Upper lobe of right lung (tissue), 1 donor: ENCODE data around the gene CRX. TPM values are rescaled to one million over a fixed set of nuclear protein-coding genes. Genes with fewer than 3 reads are reported as not detected.
A peak's percentile ranks its signal among the peaks of the same experiment; 100 is the strongest.
"Not testable (repeated sequence)": the region's sequence is repeated elsewhere in the genome, so short reads cannot be mapped to it uniquely, and the experiment has no call there.

Source experiments
- ATAC-seq: fragments of 200-7000 bp; cut with Tn5 transposase; one replicate; pipeline ENCODE4 v1.9.1; 2020; ENCODE audit warnings: mild to moderate bottlenecking, moderate library complexity
- DNase-seq: peaks from one replicate; pipeline ENCODE4 v3.0.0-alpha.2; 2020
- H3K27ac ChIP-seq: fragments of 200-600 bp; one replicate; pipeline ENCODE4 v1.8.0; 2022
- H3K27me3 ChIP-seq: fragments of 200-600 bp; one replicate; pipeline ENCODE4 v1.8.0; 2022; ENCODE audit warnings: mild to moderate bottlenecking
- H3K36me3 ChIP-seq: fragments of 200-600 bp; one replicate; pipeline ENCODE4 v1.8.0; 2022
- H3K4me1 ChIP-seq: fragments of 200-600 bp; one replicate; pipeline ENCODE4 v1.8.0; 2022
- H3K4me3 ChIP-seq: fragments of 200-600 bp; one replicate; pipeline ENCODE4 v1.8.0; 2022; ENCODE audit warnings: mild to moderate bottlenecking
- H3K9me3 ChIP-seq: fragments of 200-600 bp; one replicate; pipeline ENCODE4 v1.8.0; 2022
- CTCF ChIP-seq: fragments of 200-600 bp; IDR thresholded peaks from one replicate; pipeline ENCODE4 v1.8.0; 2022; ENCODE audit warnings: antibody characterized with exemption
- intact Hi-C: fragments of 100-400 bp; cut with DNase I; formaldehyde crosslinking; loops from one replicate; pipeline ENCODE4 v1.11.0; 2022
- total RNA-seq: library from RNA; stranded (reverse); fragmentation: NEBNext Ultra II Directional; extraction: Animal tissue kit (Norgen Biotek cat#: 25700); gene quantifications from one replicate; pipeline ENCODE4 v1.2.1, GENCODE V29; 2021
- donor health status: DM: no; HTN: yes; CAD: no; lungs with severe emphysema.

Gene CRX
- total RNA-seq, 1 donor from 2014 or later, result not detected

GRCh38 chr19:47798904-47799266, 22.9 kb upstream of the CRX start:
- TF ChIP-seq CTCF, result no peak
- H3K27me3 ChIP-seq, result no peaks in the 10 kb centered on the region
- no peaks in the 10 kb centered on the region for H3K4me1 ChIP-seq
- H3K9me3 ChIP-seq, result no peaks in the 10 kb centered on the region
- no peaks in the 10 kb centered on the region for H3K36me3 ChIP-seq
- no peak overlapping the region for H3K27ac ChIP-seq
- no peak for ATAC-seq
- no peak overlapping the region for H3K4me3 ChIP-seq
- intact Hi-C loops, result no loop called here
- no peak for DNase-seq

GRCh38 chr19:47801270-47801669, 20.5 kb upstream of the CRX start:
- no peaks in the 10 kb centered on the region for H3K9me3 ChIP-seq
- H3K27me3 ChIP-seq, result no peaks in the 10 kb centered on the region
- ATAC-seq (no peak), DNase-seq (no peak)
- no peak for TF ChIP-seq CTCF
- no peak overlapping the region for H3K4me3 ChIP-seq
- intact Hi-C loops, result no loop called here
- no peaks in the 10 kb centered on the region for H3K36me3 ChIP-seq
- no peaks in the 10 kb centered on the region for H3K4me1 ChIP-seq
- no peak overlapping the region for H3K27ac ChIP-seq

- intact Hi-C loops, result no loop called here
- DNase-seq (no peak), ATAC-seq (peak; percentile 15)
- H3K27ac ChIP-seq, result no peak overlapping the region
- no peaks in the 10 kb centered on the region for H3K4me1 ChIP-seq
- H3K27me3 ChIP-seq, result no peaks in the 10 kb centered on the region
- no peaks in the 10 kb centered on the region for H3K36me3 ChIP-seq
- no peak overlapping the region for H3K4me3 ChIP-seq
- H3K9me3 ChIP-seq, result no peaks in the 10 kb centered on the region
- TF ChIP-seq CTCF, result no peak
Observed at GRCh38 chr19:47802521-47803043, 19.2 kb upstream of the CRX start.

GRCh38 chr19:47803148-47803547, 18.6 kb upstream of the CRX start:
- ATAC-seq, H3K27me3 ChIP-seq, DNase-seq, intact Hi-C loops, H3K4me1 ChIP-seq, H3K4me3 ChIP-seq, H3K36me3 ChIP-seq, H3K9me3 ChIP-seq, H3K27ac ChIP-seq: not testable (repeated sequence)

GRCh38 chr19:47803671-47804070, 18.1 kb upstream of the CRX start:
- DNase-seq, H3K36me3 ChIP-seq, H3K4me1 ChIP-seq, intact Hi-C loops, H3K4me3 ChIP-seq, H3K9me3 ChIP-seq, H3K27me3 ChIP-seq, H3K27ac ChIP-seq: not testable (repeated sequence)
- ATAC-seq, result peak; percentile 29

- H3K27me3 ChIP-seq, H3K4me3 ChIP-seq, H3K4me1 ChIP-seq, DNase-seq, H3K36me3 ChIP-seq, H3K9me3 ChIP-seq, H3K27ac ChIP-seq, intact Hi-C loops: not testable (repeated sequence)
- peak; percentile 41 for ATAC-seq
Observed at GRCh38 chr19:47804451-47804850, 17.3 kb upstream of the CRX start, which contains the start of gene TPRX1. Gene TPRX1, minus strand, starts transcription at chr19:47804551. Its CDS starts 12 bp downstream, at chr19:47804539.

- Histone ChIP-seq H3K4me3 (no peak overlapping the region), H3K4me1 (no peaks in the 10 kb centered on the region), H3K36me3 (no peaks in the 10 kb centered on the region), H3K9me3 (no peaks in the 10 kb centered on the region), H3K27ac (no peak overlapping the region), H3K27me3 (no peaks in the 10 kb centered on the region)
- TF ChIP-seq CTCF, result no peak
- DNase-seq (no peak), ATAC-seq (no peak)
- intact Hi-C loops, result no loop called here
Observed at GRCh38 chr19:47805313-47805712, 16.4 kb upstream of the CRX start.
